Stomach smooth muscle (tissue), 2 donors: ENCODE measurements around the gene ACTN3.

Experiments
- H3K27ac ChIP-seq: one replicate; pipeline ENCODE4 v1.7.0; 2013; ENCODE audit warnings: mild to moderate bottlenecking, low read length, inconsistent platforms
- H3K27me3 ChIP-seq, 2 donors: one replicate each; pipeline ENCODE4 v1.7.0; 2013; ENCODE audit warnings: low read length in 2 of 2; ENCODE audit not compliant: insufficient read depth in 2 of 2, control insufficient read depth in 1 of 2
- H3K36me3 ChIP-seq, 2 donors: one replicate each; pipeline ENCODE4 v1.7.0; 2013; ENCODE audit warnings: low read length in 2 of 2; ENCODE audit not compliant: control insufficient read depth in 2 of 2, insufficient read depth in 2 of 2
- H3K4me1 ChIP-seq: one replicate; pipeline ENCODE4 v1.7.0; 2013; ENCODE audit warnings: low read length; ENCODE audit not compliant: control insufficient read depth, insufficient read depth
- H3K4me3 ChIP-seq, 2 donors: one replicate each; pipeline ENCODE4 v1.7.0; 2013; ENCODE audit warnings: low read length in 2 of 2
- H3K9ac ChIP-seq, 2 donors: one replicate each; pipeline ENCODE4 v1.7.0; 2013; ENCODE audit warnings: low read length in 2 of 2, mild to moderate bottlenecking in 1 of 2
- H3K9me3 ChIP-seq, 2 donors: one replicate each; pipeline ENCODE4 v1.7.0; 2013; ENCODE audit warnings: low read length in 2 of 2; ENCODE audit not compliant: control insufficient read depth in 2 of 2
- donor health status: healthy.
- donor health status: Pancreatic carcinoma.

ACTN3 gene

DNA sequence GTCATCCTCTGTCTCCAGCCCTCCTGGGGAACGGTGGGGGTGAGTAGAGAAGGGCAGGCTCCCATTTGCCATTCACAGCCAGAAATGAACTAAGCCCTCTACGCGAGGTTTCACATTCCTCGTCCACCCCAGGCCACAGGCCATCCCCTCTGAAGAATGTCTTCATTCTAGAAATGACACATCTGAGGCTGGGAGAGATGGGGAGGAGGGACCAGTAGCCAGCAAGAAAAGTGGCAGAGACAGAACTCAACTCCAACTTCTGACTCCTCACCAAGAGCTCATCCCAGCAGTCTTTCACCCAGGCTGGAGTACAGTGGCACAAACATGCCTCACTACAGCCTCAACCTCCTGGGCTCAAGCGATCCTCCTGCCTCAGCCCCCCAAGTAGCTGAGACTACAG is 18.3 kb downstream of the ACTN3 start:
- no peaks in the 10 kb centered on the region for H3K27me3 ChIP-seq

DNA sequence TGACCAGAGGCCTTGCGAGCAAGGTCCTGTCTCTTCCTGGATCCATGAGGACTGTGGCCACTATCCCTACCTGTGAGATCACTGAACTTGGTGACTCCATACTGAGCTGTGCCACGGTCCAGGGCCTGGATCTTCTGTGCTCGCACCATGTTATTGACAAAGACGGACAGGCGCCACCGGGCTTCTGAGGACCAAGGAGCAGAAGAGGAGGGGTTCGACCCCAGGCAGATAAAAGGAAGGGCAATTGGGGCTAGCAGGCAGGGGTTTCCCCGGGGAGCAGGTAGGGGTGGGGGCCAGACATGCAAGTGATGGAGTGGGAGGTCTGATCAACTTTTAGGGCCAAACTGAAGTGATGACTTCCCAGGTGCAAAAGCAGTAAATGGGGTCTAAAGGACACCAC is 19.5 kb downstream of the ACTN3 start:
- Histone ChIP-seq H3K27me3 (no peaks in the 10 kb centered on the region), H3K4me3 (no peak overlapping the region), H3K9me3 (no peaks in the 10 kb centered on the region), H3K27ac (no peak overlapping the region), H3K9ac (no peak overlapping the region), H3K4me1 (peaks cover 14% of the 10 kb centered on the region), H3K36me3 (peaks cover 6 to 8% of the 10 kb centered on the region in 2 donors)

More for the DNA sequence above, 18.3 kb downstream of the ACTN3 start:
- Histone ChIP-seq H3K9ac (no peak overlapping the region), H3K4me3 (no peak overlapping the region), H3K27ac (no peak overlapping the region), H3K9me3 (no peaks in the 10 kb centered on the region), H3K36me3 (peaks cover 6 to 8% of the 10 kb centered on the region in 2 donors), H3K4me1 (peaks cover 14% of the 10 kb centered on the region)

DNA sequence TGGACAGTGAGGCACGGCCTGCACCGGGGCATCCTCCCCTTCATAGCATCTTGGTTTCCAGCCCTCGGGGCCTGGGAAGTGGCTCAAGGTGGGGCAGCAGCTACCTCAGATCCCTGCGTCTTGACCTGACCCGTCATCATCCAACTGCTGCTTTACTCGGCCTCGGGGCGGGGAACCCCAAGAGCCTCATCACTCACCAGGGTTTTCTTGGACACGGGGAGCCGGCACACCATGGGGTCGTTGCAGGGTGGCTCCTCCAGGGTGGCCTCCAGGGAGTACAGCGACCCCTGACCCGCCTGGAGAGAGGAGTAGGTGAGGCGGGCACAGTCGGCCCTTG is 21.1 kb downstream of the ACTN3 start:
- peak overlapping the region; percentile 51 for H3K9ac ChIP-seq
- peaks cover 6 to 8% of the 10 kb centered on the region in 2 donors for H3K36me3 ChIP-seq
- peak overlapping the region; percentile 57 to 76 for H3K4me3 ChIP-seq
- no peak overlapping the region for H3K27ac ChIP-seq
- no peaks in the 10 kb centered on the region for H3K9me3 ChIP-seq
- H3K4me1 ChIP-seq = peaks cover 14% of the 10 kb centered on the region
- H3K27me3 ChIP-seq = no peaks in the 10 kb centered on the region

DNA sequence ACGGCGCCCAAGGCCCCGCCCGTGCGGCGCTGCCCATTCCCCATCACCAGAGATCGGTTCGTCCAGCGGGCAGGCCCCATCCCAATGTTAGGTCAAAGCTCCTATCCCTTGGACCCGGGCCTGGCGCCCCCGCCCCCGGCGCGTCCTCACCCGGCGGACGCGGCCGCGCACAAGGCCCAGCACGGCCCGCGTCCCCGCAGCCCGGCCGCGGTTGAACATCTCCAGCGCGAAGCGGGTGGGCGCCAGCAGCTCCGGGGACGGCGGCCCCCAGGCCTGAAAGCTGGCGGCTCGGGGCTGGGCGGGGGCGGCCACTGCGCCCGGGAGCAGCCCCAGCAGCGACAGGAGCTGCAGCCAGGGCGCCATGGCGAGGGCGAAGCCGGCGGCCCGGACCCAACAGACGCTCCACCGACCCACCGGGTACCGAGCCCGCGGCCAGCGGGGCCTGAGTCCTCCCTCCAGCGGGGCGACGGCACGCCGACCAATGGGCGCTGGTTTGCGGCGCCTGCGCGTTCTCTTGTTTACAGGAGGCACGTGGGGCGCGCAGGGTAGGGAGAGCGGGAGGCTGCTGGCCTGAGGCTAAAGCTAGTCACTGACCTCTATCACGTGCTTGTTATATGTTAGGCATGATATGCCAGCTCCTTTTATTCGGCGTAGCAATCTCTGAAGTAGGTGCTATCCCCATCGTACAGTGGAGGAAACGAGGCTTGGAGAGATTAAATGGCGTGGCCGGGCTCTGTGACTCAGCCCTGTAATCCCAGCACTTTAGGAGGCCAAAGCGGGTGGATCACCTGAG is 21.6 kb downstream of the ACTN3 start, which contains the start of gene CTSF:
TSS of gene CTSF (minus strand) at position 483 of the 793 bp plus-strand sequence. CDS start at position 363, 120 bp downstream.
- no peaks in the 10 kb centered on the region for H3K9me3 ChIP-seq
- peak within 1 kb of the TSS; percentile 57 to 76 for H3K4me3 ChIP-seq
- peaks cover 6 to 8% of the 10 kb centered on the region in 2 donors for H3K36me3 ChIP-seq
- no peaks in the 10 kb centered on the region for H3K27me3 ChIP-seq
- no peak within 1 kb of the TSS for H3K27ac ChIP-seq
- H3K9ac ChIP-seq = peak within 1 kb of the TSS; percentile 51
- H3K4me1 ChIP-seq = peaks cover 14% of the 10 kb centered on the region

DNA sequence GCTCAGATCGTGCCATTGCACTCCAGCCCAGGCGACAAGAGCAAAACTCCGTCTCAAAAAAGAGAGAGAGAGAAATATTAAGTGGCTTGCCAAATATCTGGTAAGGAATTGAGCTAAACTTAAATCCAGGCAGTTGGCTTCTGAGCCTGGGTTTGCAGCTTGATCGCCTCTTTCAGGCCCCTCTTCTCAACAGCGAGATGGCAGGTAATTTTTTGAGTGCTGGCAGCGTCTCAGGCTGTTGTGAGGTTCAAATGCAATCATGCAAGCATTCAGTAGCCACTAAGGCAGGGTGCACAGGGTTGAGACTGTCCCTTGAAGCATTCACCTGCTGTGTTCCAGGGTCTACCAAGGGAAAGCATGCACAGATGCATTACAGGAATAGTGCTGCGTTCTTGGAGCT is 22.4 kb downstream of the ACTN3 start:
- no peaks in the 10 kb centered on the region for H3K9me3 ChIP-seq
- peaks cover 14% of the 10 kb centered on the region for H3K4me1 ChIP-seq
- no peak overlapping the region for H3K9ac ChIP-seq
- H3K36me3 ChIP-seq = peaks cover 6 to 8% of the 10 kb centered on the region in 2 donors
- peak overlapping the region in 1 of 2 donors; percentile 76 for H3K4me3 ChIP-seq
- H3K27ac ChIP-seq = no peak overlapping the region
- H3K27me3 ChIP-seq = no peaks in the 10 kb centered on the region

DNA sequence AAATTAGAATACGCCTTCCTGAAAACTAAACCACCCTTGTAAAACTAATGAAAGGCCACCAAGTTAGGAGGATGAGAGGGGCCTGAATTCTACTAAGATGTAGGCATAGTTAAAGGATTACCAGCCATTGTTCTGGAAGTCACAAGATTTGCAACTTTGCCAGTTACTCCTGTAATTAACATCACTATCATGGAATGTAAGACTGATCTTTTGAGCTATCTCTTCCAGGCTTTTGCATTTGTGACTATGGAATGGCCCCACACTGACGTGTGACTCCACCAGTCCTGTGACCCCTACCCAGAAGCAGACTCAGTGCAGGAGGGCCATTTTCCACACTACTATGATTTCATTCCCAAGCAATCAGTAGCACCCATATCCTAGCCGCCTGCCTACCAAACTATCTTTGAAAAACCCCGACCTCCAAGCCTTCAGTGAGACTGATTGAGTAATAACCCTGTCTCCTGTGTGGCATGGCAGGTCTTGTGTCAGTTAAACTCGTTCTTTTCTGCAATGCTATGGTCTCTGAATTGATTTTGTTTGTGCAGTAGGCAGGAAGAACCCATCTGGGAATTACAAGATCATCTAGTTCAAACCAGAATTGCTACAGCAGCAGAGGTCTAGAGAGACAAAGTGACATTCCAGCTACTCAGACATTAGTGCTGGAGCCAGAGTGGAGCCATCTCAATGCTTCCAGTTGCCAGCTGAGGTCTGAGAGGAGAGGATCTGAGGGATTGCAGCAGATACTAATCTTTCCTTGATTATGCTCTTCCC is 23.6 kb downstream of the ACTN3 start:
- Histone ChIP-seq H3K36me3 (peaks cover 0 to 8% of the 10 kb centered on the region in 2 donors), H3K9me3 (no peaks in the 10 kb centered on the region), H3K27ac (no peak overlapping the region), H3K4me1 (peaks cover 14% of the 10 kb centered on the region), H3K4me3 (no peak overlapping the region), H3K9ac (no peak overlapping the region), H3K27me3 (no peaks in the 10 kb centered on the region)

DNA sequence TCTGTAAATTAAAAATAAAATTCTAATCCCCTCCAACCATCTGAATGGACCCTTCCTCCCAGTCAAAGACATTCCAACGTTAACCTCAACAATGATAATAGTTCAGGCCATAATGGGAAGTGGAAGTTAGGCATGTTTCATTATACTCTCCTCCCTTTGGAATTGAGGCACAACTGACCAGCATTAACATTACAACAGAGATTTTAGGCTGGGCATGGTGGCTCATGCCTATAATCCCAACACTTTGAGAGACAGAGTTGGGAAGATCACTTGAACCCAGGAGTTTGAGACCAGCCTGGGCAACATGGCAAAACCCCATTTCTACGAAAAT is 24.1 kb downstream of the ACTN3 start:
- H3K27ac ChIP-seq = no peak overlapping the region
- no peaks in the 10 kb centered on the region for H3K9me3 ChIP-seq
- H3K4me3 ChIP-seq = no peak overlapping the region
- peaks cover 14% of the 10 kb centered on the region for H3K4me1 ChIP-seq
- peaks cover 0 to 4% of the 10 kb centered on the region in 2 donors for H3K36me3 ChIP-seq
- H3K9ac ChIP-seq = no peak overlapping the region
- no peaks in the 10 kb centered on the region for H3K27me3 ChIP-seq

DNA sequence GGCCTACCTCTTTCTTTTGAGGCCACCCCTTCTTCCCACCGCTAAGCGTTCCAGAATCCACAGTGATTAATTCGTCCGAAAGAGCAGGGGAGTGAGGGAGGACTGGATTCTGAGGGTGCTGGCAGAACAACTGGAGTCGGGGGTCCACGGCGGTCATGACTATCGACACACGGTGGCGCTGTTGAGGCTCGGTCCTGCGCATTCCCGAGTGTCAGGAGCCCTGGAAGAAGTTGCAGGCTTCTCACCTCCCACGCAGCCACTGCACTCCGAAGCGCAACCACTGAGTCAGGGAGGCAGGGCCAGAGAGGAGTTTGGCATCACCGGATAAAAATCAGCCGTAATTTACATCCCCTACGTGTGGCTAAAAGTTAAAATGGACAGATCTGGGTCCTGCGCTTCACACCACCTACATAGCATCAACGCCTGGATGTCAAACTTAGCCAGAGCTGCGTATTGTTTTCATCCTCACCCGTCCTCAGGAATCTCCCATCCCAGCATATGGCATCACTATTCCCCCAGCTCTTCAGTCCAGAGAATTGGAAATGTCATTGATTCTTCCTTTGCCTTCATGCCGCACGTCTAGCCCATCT is 32.4 kb downstream of the ACTN3 start:
- Histone ChIP-seq H3K4me1 (peaks cover 4% of the 10 kb centered on the region), H3K4me3 (peak overlapping the region in 1 of 2 donors; percentile 22), H3K9me3 (no peaks in the 10 kb centered on the region), H3K27ac (no peak overlapping the region), H3K9ac (no peak overlapping the region), H3K36me3 (no peaks in the 10 kb centered on the region), H3K27me3 (no peaks in the 10 kb centered on the region)

DNA sequence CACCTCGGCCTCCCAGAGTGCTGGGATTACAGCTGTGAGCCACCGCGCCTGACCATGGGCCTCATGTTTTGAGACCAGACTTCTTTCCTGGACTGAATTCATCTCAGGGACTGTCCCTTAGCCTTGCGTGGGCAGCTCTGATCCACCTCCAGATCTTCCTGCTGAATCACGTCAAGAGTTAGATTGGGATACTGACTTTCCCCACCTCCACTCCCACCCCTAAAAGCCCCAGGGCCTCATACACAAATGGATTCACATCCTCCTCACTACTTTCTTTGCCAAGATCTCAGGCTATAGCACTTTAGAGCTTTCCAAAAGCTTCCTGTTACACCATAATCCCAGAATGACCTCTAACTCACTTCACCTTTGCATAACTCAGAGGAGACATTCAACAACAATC is 34.1 kb downstream of the ACTN3 start:
- H3K4me3 ChIP-seq = no peak overlapping the region
- H3K4me1 ChIP-seq = peaks cover 4% of the 10 kb centered on the region
- no peaks in the 10 kb centered on the region for H3K27me3 ChIP-seq
- no peaks in the 10 kb centered on the region for H3K36me3 ChIP-seq
- no peak overlapping the region for H3K27ac ChIP-seq
- no peaks in the 10 kb centered on the region for H3K9me3 ChIP-seq
- no peak overlapping the region for H3K9ac ChIP-seq

DNA sequence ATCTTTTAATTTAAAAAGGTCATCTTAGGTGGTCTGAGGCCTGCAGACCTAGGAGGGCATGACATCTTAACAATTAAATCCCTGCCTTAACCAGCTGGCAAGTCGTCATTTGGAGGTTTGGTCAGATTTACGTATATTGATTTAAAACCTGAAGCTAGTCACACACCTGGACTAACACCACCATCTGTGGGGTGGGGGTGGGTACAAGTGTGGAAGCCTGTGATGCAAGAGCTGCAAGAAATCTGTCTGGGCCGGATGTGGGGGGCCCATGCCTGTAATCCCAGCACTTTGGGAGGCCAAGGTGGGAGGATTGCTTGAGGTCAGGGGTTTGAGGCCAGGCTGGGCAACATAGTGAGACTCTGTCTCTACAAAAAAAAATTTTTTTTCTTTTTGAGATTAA is 34.6 kb downstream of the ACTN3 start:
- H3K36me3 ChIP-seq = no peaks in the 10 kb centered on the region
- no peak overlapping the region for H3K27ac ChIP-seq
- H3K4me3 ChIP-seq = no peak overlapping the region
- peaks cover 4% of the 10 kb centered on the region for H3K4me1 ChIP-seq
- no peak overlapping the region for H3K9ac ChIP-seq
- H3K9me3 ChIP-seq = no peaks in the 10 kb centered on the region
- H3K27me3 ChIP-seq = no peaks in the 10 kb centered on the region
